HepG2 (cell line): ENCODE measurements around the gene KDM7A. TPM values are rescaled to one million over a fixed set of nuclear protein-coding genes. Genes with fewer than 3 reads are reported as not detected.

ENCODE experiments used
- AHR ChIP-seq: IDR thresholded peaks from 2 replicates; pipeline ENCODE4 v1.6.1; 2018; ENCODE audit warnings: missing genetic modification reagents, missing compliant biosample characterization
- CEBPB ChIP-seq: IDR thresholded peaks from 2 replicates; pipeline ENCODE4 v1.6.1; 2011; ENCODE audit warnings: low read depth, low read length, improper control_type of control experiment, borderline replicate concordance
- E2F1 ChIP-seq: sonication (generic); formaldehyde crosslinking; IDR thresholded peaks from 2 replicates; pipeline ENCODE4 v1.5.0; 2020; ENCODE audit warnings: missing genetic modification reagents
- IKZF5 ChIP-seq: IDR thresholded peaks from 2 replicates; pipeline ENCODE4 v1.6.1; 2018; ENCODE audit warnings: missing genetic modification reagents, mild to moderate bottlenecking, missing compliant biosample characterization
- KAT8 ChIP-seq: IDR thresholded peaks from 2 replicates; pipeline ENCODE4 v1.6.1; 2016; ENCODE audit warnings: missing genetic modification reagents, missing compliant biosample characterization
- POLR2AphosphoS5 ChIP-seq: IDR thresholded peaks from 2 replicates; pipeline ENCODE4 v1.6.1; 2012; ENCODE audit warnings: low read depth, low read length
- SIX1 ChIP-seq: sonication (generic); formaldehyde crosslinking; IDR thresholded peaks from 2 replicates; pipeline ENCODE4 v1.4.0; 2020; ENCODE audit warnings: missing genetic modification reagents, borderline replicate concordance
- SMAD3 ChIP-seq: sonication (generic); formaldehyde crosslinking; IDR thresholded peaks from 2 replicates; pipeline ENCODE4 v1.4.0; 2020; ENCODE audit warnings: missing genetic modification reagents
- YEATS4 ChIP-seq: sonication (generic); formaldehyde crosslinking; IDR thresholded peaks from 2 replicates; pipeline ENCODE4 v1.4.0; 2020; ENCODE audit warnings: missing genetic modification reagents, borderline replicate concordance
- ZBTB43 ChIP-seq: sonication (generic); formaldehyde crosslinking; conservative IDR thresholded peaks from 2 replicates; pipeline ENCODE4 v1.4.0; 2020; ENCODE audit warnings: missing genetic modification reagents
- ZNF230 ChIP-seq: sonication (generic); formaldehyde crosslinking; IDR thresholded peaks from 2 replicates; pipeline ENCODE4 v1.4.0; 2020; ENCODE audit warnings: mild to moderate bottlenecking, missing genetic modification reagents
- ZNF331 ChIP-seq: sonication (generic); formaldehyde crosslinking; IDR thresholded peaks from 2 replicates; pipeline ENCODE4 v1.4.0; 2020; ENCODE audit warnings: missing genetic modification reagents
- ZNF34 ChIP-seq: sonication (generic); formaldehyde crosslinking; IDR thresholded peaks from 2 replicates; pipeline ENCODE4 v1.4.0; 2020; ENCODE audit warnings: mild to moderate bottlenecking, missing genetic modification reagents, borderline replicate concordance
- ZNF362 ChIP-seq: sonication (generic); formaldehyde crosslinking; IDR thresholded peaks from 2 replicates; pipeline ENCODE4 v1.4.0; 2020; ENCODE audit warnings: missing genetic modification reagents, mild to moderate bottlenecking, borderline replicate concordance
- ZNF609 ChIP-seq: sonication (generic); formaldehyde crosslinking; IDR thresholded peaks from 2 replicates; pipeline ENCODE4 v1.4.0; 2020; ENCODE audit warnings: mild to moderate bottlenecking, missing genetic modification reagents, borderline replicate concordance
- ZNF772 ChIP-seq: sonication (generic); formaldehyde crosslinking; IDR thresholded peaks from 2 replicates; pipeline ENCODE4 v1.5.0; 2020; ENCODE audit warnings: mild to moderate bottlenecking, missing genetic modification reagents
- ZNF788 ChIP-seq: sonication (generic); formaldehyde crosslinking; IDR thresholded peaks from 2 replicates; pipeline ENCODE4 v1.5.0; 2020; ENCODE audit warnings: mild to moderate bottlenecking, missing genetic modification reagents, borderline replicate concordance
- ZSCAN20 ChIP-seq: sonication (generic); formaldehyde crosslinking; IDR thresholded peaks from 2 replicates; pipeline ENCODE4 v1.4.0; 2020; ENCODE audit warnings: missing genetic modification reagents, mild to moderate bottlenecking, borderline replicate concordance
- polyA plus RNA-seq, 8 experiments: library from polyadenylated mRNA; depleted of rRNA in 3 of 8; stranded (reverse) in 7 of 8; unstranded in 1 of 8; fragments of >200 nt; fragmentation: Illumina TruSeq in 4 of 8; extraction: Trizol in 4 of 8; gene quantifications; 2 replicates each; pipeline versions ENCODE4 v1.2.1 to v1.2.3, GENCODE V29; 2011 to 2016; ENCODE audit warnings: low read depth in 4 of 8, missing spikeins in 1 of 8, mixed read lengths in 1 of 8; ENCODE audit not compliant: insufficient read depth in 1 of 8
- total RNA-seq, 5 experiments: library from RNA; depleted of rRNA; stranded (reverse); fragments of >200 nt; fragmentation: Illumina TruSeq; extraction: Trizol; gene quantifications; 2 replicates each; pipeline ENCODE4 v1.2.3, GENCODE V29; 2016; ENCODE audit warnings: low read depth in 1 of 5

KDM7A gene
- total and polyA plus RNA-seq, 2 of the 13 experiments (the other 11 are each of a cell fraction or from before 2014, with no cell fraction given): 10.8 to 16.8 TPM

- TF ChIP-seq AHR (CRISPR knock-in tag): peak; percentile 44; the same call in 1 of the 2 replicates
- TF ChIP-seq YEATS4 (CRISPR knock-in tag): peak; percentile 73
- TF ChIP-seq ZNF230: peak; percentile 72; the same call in 1 of the 2 replicates
- TF ChIP-seq ZBTB43: no peak; the same call in 1 of the 2 replicates
- no peak for TF ChIP-seq SIX1 (CRISPR knock-in tag)
- no peak for TF ChIP-seq ZSCAN20
- peak; percentile 65; the same call in 1 of the 2 replicates for TF ChIP-seq POLR2AphosphoS5
- TF ChIP-seq ZNF609 (CRISPR knock-in tag): 0 out of 2 replicates have a peak, but pooled peaks have one; percentile 57
- TF ChIP-seq ZNF331: no peak; the same call in 1 of the 2 replicates
- TF ChIP-seq ZNF772: peak; percentile 90
- peak; percentile 59; the same call in 1 of the 2 replicates for TF ChIP-seq ZNF788 (CRISPR knock-in tag)
- no peak for TF ChIP-seq SMAD3 (CRISPR knock-in tag)
- TF ChIP-seq ZNF362 (CRISPR knock-in tag): no peak
- 0 out of 2 replicates have a peak, but pooled peaks have one; percentile 10 for TF ChIP-seq KAT8
- TF ChIP-seq ZNF34 (CRISPR knock-in tag): peak; percentile 45; the same call in 1 of the 2 replicates
- no peak for TF ChIP-seq CEBPB
- TF ChIP-seq IKZF5: peak; percentile 66; the same call in 1 of the 2 replicates
- no peak for TF ChIP-seq E2F1 (CRISPR knock-in tag)
Measured at GRCh38 chr7:140176811-140177702, at the start of gene KDM7A (continued).
